ENCODE results near the gene TMEM164.

Gene TMEM164

GRCh38 chrX:110226931-110227330 lies 224.0 kb downstream of the TMEM164 start:
- TF ChIP-seq POLR2A (IDR thresholded peaks at IDR 0.05; ENCODE audit: low read depth, low read length) (no peak), POLR2AphosphoS5 (IDR thresholded peaks at IDR 0.05; ENCODE audit: low read depth, low read length) (no peak), TAF1 (IDR thresholded peaks at IDR 0.05; ENCODE audit: borderline replicate concordance, low read depth, low read length) (no peak)

More at GRCh38 chrX:110226931-110227330, 224.0 kb downstream of the TMEM164 start:
- FAIRE-seq (no peak), DNase-seq (ENCODE audit: insufficient read length) (no peak)

All from GM12892 (cell line).